ENCODE data around the gene FAM20B. TPM values are rescaled to one million over a fixed set of nuclear protein-coding genes. Genes with fewer than 3 reads are reported as not detected.
"Not testable (repeated sequence)": the region's sequence is repeated elsewhere in the genome, so short reads cannot be mapped to it uniquely, and the experiment has no call there.

FAM20B gene
- total RNA-seq: 10 to 100 TPM; 37.8 to 39.0 TPM

- H3K27me3 ChIP-seq: no peaks in the 10 kb centered on the region
- TF ChIP-seq, protein P1, sequence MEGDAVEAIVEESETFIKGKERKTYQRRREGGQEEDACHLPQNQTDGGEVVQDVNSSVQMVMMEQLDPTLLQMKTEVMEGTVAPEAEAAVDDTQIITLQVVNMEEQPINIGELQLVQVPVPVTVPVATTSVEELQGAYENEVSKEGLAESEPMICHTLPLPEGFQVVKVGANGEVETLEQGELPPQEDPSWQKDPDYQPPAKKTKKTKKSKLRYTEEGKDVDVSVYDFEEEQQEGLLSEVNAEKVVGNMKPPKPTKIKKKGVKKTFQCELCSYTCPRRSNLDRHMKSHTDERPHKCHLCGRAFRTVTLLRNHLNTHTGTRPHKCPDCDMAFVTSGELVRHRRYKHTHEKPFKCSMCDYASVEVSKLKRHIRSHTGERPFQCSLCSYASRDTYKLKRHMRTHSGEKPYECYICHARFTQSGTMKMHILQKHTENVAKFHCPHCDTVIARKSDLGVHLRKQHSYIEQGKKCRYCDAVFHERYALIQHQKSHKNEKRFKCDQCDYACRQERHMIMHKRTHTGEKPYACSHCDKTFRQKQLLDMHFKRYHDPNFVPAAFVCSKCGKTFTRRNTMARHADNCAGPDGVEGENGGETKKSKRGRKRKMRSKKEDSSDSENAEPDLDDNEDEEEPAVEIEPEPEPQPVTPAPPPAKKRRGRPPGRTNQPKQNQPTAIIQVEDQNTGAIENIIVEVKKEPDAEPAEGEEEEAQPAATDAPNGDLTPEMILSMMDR (IDR thresholded peaks at IDR 0.05): no peak
Observed at GRCh38 chr1:179025125-179025974, at the start of gene FAM20B. Gene FAM20B (plus strand): TSS chr1:179025894. CDS start chr1:179043848, 17,954 bp downstream.

GRCh38 chr1:178976541-178976940, 49.2 kb upstream of the FAM20B start:
- no peak overlapping the region for H3K27ac ChIP-seq
- peaks cover 3 to 39% of the 10 kb centered on the region in 2 donors for H3K9me3 ChIP-seq
- no peaks in the 10 kb centered on the region for H3K4me1 ChIP-seq
- H3K36me3 ChIP-seq: no peaks in the 10 kb centered on the region
- TF ChIP-seq, protein P1 (IDR thresholded peaks at IDR 0.05): no peak
- no peak overlapping the region for H3K4me3 ChIP-seq
- no peak for DNase-seq (ENCODE audit: low spot score)
- H3K27me3 ChIP-seq: no peaks in the 10 kb centered on the region

More at GRCh38 chr1:179025125-179025974, at the start of gene FAM20B:
- Histone ChIP-seq H3K36me3 (no peaks in the 10 kb centered on the region), H3K4me1 (peaks cover 0 to 27% of the 10 kb centered on the region in 2 donors), H3K9me3 (no peaks in the 10 kb centered on the region), H3K4me3 (peak within 1 kb of the TSS; percentile 85 to 89), H3K27ac (peak within 1 kb of the TSS; percentile 93 to 98)
- peak; percentile 94 for DNase-seq (ENCODE audit: low spot score)

GRCh38 chr1:178986204-178986603, 39.5 kb upstream of the FAM20B start:
- Histone ChIP-seq H3K36me3 (no peaks in the 10 kb centered on the region), H3K4me1 (no peaks in the 10 kb centered on the region), H3K9me3 (no peaks in the 10 kb centered on the region), H3K4me3 (no peak overlapping the region), H3K27me3 (no peaks in the 10 kb centered on the region), H3K27ac (no peak overlapping the region)
- DNase-seq (ENCODE audit: low spot score): no peak
- TF ChIP-seq, protein P1 (IDR thresholded peaks at IDR 0.05): no peak

DNA sequence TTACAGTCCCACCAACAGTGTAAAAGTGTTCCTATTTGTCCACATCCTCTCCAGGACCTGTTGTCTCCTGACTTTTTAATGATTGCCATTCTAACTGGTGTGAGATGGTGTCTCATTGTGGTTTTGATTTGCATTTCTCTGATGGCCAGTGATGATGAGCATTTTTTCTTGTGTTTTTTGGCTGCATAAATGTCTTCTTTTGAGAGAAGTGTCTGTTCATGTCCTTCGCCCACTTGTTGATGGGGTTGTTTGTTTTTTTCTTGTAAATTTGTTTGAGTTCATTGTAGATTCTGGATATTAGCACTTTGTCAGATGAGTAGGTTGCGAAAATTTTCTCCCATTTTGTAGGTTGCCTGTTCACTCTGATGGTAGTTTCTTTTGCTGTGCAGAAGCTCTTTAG, 37.5 kb upstream of the FAM20B start:
- not testable (repeated sequence) for DNase-seq (ENCODE audit: low spot score); H3K9me3 ChIP-seq; H3K4me3 ChIP-seq; H3K36me3 ChIP-seq; H3K27me3 ChIP-seq; H3K27ac ChIP-seq; H3K4me1 ChIP-seq

GRCh38 chr1:178993559-178993958, 32.1 kb upstream of the FAM20B start:
- Histone ChIP-seq H3K27me3 (no peaks in the 10 kb centered on the region), H3K4me1 (no peaks in the 10 kb centered on the region), H3K27ac (no peak overlapping the region), H3K9me3 (peaks cover 0 to 18% of the 10 kb centered on the region in 2 donors), H3K4me3 (no peak overlapping the region), H3K36me3 (no peaks in the 10 kb centered on the region)
- TF ChIP-seq, protein P1 (IDR thresholded peaks at IDR 0.05): no peak
- no peak for DNase-seq (ENCODE audit: low spot score)

GRCh38 chr1:178997428-178997827, 28.3 kb upstream of the FAM20B start:
- DNase-seq (ENCODE audit: low spot score): no peak

More at GRCh38 chr1:178997428-178997827, 28.3 kb upstream of the FAM20B start:
- TF ChIP-seq, protein P1 (IDR thresholded peaks at IDR 0.05): no peak
- H3K4me3 ChIP-seq: no peak overlapping the region
- H3K4me1 ChIP-seq: peaks cover 0 to 3% of the 10 kb centered on the region in 2 donors
- H3K9me3 ChIP-seq: peaks cover 0 to 18% of the 10 kb centered on the region in 2 donors
- H3K36me3 ChIP-seq: no peaks in the 10 kb centered on the region
- no peak overlapping the region for H3K27ac ChIP-seq
- no peaks in the 10 kb centered on the region for H3K27me3 ChIP-seq

Data from right atrium auricular region (tissue), 2 donors.